HG03439 (cell line): ENCODE data around the gene FTO.

Experiments used
- ATAC-seq: cut with Tn5 transposase; IDR thresholded peaks from one replicate; pipeline ENCODE4 v1.9.1; 2021; ENCODE audit warnings: mild to moderate bottlenecking, moderate library complexity; ENCODE audit not compliant: unreplicated experiment

The FTO gene

DNA sequence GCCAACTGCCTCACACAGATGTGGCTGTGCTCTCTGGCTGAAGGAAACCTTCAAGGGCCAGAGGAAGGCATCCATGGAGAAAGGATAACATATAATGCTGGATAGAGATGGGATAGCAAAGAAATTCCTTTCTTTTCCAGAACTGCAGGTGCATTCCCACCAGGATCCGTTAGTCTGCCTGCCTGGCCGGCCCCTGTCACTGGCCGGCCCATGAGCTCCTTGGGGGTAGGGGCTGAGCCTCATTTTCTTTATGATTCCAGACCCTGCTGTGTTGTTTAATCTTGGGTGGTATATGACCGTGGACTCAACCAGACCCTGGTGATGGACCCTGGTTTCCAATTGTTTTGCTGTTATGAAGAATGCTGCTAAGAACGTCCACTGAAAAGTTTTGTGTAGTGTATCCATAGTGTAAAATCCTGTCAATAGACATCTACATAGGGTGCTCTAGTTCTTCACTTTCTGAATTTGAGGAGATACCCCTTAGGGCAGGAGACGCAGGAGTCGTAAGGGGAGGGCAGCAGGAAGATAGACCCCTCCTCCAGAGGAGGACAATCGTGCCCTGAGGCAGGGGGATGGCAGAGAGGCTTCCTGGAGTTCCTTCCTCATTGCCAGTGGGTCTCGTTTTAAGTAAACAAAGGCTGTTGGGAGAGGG, 489.2 kb downstream of the FTO start:
- no peak for ATAC-seq

DNA sequence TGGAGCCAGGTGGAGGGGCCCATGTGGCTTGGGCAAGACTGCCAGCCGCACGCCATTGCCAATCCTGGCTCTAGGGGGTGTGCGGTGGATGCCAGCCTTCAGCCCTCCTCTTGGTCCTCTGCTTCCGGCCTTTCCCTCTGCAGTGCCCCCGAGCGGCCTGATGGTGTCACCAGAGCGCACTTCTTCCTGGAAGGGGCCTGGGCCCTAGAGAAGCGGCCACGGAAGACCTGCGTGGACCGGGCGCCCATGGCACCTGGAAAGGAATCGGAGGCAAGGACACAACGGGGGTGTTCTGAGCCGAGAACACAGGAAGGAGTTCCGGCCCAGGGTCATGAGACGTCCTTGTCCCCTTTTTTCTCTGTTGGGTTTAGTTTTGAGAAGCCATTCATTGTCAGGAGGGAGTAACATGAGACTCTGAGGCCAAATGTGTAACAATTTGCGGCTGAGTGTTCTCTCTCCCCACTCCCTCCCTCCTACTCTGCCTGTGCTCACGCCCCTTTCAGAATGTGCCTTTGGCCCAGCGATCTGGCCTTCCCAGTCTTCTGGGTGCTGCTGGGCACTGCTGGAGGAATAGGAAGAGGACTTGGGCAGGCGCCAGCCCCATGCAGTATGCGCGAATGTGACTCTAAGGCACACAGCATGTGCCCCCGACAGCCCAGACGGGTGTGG, 489.8 kb downstream of the FTO start:
- ATAC-seq = peak; percentile 87

DNA sequence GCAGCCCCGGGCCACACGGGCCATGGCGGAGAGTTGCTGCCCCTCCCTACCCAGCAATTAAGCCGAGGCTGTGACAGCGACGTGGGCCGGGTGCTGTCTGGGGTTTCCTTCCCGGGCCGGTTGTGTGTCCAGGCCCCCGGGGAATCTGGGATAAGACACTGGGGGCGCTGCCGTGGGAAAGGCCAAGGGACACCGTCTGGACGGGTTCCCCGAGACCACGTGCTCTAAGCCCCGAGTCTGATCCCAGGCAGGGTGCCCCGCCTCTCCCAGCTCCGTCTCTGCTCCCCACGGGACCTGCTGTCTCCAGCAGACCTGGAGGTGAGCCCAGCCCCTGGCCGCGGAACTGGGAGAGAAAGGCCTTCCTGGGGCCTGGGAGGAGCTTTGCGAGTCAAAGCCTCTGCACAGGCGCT, 490.4 kb downstream of the FTO start:
- no peak for ATAC-seq

DNA sequence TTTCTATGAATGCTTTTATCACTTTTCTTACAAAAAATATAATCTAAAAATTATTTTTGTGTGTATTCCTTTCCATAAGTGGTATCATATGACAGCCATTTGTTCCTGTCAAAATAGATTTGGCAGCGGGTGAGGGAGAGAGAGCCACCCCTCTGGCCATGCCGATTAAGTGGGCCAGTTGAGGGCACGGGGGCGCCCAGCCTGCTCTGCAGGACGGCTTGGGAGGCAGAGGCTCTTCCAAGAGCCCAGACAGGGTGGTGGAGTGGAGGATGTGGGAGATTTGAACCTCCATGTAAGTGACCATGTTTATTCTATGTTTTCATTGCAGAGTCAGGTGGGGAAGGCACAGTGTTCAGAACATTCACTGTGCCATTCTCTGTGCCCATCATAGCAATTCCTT, 493.8 kb downstream of the FTO start:
- ATAC-seq = no peak

DNA sequence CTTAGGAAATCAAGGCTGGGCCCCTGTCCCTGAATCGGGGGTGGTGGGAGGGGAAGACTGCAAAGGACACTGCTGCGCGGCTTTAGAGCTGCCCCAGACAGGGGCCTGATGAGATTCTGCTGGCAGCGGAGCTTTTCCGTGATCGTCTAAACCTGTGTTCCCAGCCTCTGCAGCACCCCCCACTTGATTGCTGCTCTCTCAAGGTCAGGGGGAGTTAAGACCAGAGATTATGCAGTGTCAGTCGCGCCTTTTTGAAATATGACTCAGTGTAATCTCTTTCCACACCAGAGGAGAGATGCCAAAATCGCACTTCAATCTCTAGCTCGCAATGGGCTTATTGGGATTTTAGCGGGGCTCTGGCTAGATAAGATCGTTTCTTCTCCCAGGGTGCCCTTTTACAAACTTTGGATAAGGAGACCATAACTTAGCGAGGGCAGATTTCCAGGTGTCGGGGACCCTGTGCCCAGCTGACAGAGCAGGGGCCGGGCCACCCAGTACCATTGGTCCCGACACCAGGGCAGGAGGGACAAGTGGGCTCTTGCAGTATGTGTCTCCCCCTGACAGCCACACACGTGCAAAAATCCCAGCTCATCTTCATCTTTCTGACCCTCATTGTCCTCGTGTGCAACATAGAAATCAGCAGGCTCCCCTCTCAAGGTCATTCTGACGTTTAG, 495.7 kb downstream of the FTO start:
- no peak for ATAC-seq

DNA sequence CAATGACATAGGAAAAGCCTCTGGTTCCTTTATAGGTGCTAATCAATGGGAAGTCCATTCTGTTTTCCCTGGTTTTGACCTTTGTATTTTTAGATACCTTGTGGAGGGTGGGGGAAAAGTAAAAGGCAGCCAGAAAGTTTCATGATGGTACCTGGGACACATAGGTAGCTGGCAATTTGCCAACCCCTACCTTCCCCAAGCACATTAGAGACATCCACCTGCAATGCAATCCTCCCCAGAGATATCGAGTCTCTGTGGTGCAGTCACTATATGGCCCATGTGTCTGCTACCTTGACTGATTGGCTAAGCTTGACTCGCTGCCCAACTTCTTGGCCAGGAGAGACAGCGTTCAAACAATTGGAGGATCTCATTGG, 496.2 kb downstream of the FTO start:
- ATAC-seq = no peak

DNA sequence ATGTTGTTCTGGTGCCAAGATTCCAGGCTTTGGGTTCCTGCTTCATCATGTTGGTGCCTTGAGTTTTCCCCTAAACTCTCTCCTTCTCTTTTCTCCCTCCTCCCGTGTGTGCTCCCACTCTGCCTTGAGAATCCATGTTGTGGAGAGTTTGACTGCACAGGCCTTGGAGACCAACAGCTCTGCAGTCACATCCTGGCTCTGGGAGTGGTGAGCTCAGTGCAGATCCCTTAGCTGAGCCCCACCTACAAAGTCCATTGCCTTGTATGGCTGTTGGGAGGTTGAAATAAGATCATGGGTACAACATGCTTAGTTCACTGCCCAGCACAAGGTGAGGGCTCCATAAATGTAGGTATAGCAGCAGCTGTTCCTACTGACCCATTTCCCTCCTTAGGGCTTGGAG, 496.8 kb downstream of the FTO start:
- no peak for ATAC-seq

DNA sequence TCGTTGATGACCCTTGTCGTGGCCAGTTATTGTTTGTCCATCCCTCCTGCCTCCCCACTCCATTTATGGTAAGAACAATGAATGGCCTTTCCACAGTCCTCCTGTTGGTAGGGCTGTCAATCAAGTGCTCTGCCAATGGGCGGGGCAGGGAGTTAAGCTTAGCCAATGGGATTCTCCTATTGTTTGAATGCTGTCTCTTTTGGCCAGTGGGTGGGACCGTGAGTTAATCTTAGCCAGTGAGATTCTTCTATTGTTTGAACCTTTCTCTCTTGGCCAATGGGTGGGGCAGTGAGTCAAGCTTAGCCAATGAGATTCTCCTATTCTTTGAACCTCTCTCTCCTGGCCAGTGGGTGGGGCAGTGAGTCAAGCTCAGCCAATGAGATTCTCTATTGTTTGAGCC, 497.2 kb downstream of the FTO start:
- no peak for ATAC-seq
